Muscle of back (tissue), 11 donors: ENCODE results near the gene EML6. TPM values are rescaled to one million over a fixed set of nuclear protein-coding genes. Genes with fewer than 3 reads are reported as not detected.

ENCODE experiments used
- DNase-seq, 3 donors: peaks; one replicate each; pipeline versions ENCODE4 v3.0.0 to v3.0.0-alpha.2; 2013
- polyA plus RNA-seq, 10 donors: library from polyadenylated mRNA; unstranded; fragments of 120-200 nt; gene quantifications; one replicate each; pipeline ENCODE4 v1.2.1, GENCODE V29; 2013; ENCODE audit not compliant: insufficient read length in 10 of 10

Gene EML6
- polyA plus RNA-seq, 10 donors = 10.8 to 66.7 (median 38.1) TPM

DNA sequence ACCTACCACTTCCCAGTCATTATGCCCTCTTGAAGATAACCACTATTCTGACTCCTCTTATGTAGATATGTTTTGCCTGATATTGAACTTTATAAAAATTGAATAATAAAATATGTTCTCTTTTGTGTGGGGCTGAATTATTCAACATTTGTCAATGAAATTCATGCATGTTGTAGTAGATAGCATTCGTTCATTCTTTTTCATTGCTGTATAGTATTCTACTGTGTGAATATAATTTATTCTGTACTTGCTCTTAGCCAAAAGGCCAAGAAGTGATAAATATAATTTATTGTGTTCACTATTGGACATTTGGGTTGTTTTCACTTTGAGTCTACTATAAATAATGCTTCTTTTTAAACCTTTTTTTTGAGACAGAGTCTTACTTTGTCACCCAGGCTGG is 29.0 kb downstream of the EML6 start:
- no peak for DNase-seq

GRCh38 chr2:54755641-54756326 is 32.3 kb downstream of the EML6 start:
- DNase-seq = no peak

- DNase-seq = peak in 1 of 3 donors; percentile 5
These were observed 34.0 kb downstream of the EML6 start for GRCh38 chr2:54757500-54757899.

DNA sequence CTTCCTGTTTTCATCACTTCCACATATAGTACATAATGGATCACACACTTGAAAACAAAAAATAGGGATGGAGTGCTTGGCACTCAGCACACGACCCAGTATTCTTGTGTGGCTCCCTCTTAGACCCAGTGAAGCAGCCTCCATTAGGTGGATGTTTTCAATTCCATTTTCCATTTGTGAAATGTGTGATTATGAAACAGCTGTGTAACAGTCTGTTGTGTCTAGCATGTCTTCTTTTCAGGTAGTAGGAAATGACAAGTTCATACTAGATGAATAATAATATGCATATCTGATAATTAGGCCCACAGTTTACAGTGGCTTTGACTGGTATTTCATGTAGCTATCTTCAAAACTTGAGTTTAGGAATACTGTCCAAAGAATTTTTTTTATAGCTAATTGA is 35.5 kb downstream of the EML6 start:
- DNase-seq = no peak

GRCh38 chr2:54760310-54760709 is 36.8 kb downstream of the EML6 start:
- no peak for DNase-seq

DNA sequence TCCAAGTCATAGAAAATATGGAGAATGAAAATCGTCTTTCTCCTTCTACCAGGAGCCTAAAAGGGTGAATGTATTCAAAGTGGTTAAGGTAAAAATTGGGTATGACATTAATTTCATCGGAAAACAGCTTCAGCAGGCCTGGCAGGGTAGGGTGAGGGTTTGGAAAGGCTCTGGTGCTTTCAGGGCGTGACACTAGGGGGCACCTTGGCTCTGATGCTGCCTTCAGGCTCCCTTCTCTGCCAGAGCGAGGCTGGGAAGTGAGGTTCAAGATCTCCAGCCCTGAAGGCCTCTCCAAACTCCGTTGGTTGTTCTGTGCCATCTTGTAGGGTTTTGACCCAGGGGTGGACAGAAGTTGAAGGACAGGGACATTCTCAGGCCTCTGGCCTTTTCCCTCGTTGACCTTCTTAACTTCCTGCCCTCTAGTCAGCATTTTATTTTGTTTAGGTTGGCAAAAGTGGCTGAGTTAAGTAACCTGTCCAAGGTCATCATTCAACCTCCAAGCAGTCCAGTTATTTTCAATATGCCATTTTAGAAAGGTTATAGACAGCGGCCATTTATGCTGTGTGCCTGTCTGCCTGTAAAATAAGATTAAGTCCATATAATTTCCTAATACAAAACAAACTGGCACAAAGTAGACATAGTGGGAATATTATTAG is 40.3 kb downstream of the EML6 start:
- DNase-seq = no peak

DNA sequence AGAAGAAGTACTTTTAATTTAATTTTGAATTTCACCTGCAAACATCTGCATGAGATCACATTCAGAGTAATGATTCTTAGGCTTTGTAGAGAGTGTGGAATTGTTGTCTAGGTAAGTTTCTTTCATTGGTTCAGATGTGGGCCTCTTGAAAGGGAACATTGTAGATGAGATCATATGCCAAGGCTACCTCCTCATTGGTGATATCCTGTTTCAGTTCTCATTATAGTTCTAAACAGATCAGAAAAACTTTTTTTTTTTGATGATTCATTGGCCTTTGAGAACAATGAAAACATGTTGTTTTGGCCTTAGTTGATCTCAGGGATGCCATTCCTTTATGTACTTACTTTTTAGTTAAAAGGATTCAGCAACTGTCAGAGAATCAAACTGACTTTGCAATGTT is 44.5 kb downstream of the EML6 start:
- no peak for DNase-seq

GRCh38 chr2:54768772-54769428 is 45.4 kb downstream of the EML6 start:
- peak in 2 of 3 donors; percentile 26 to 40 for DNase-seq

DNA sequence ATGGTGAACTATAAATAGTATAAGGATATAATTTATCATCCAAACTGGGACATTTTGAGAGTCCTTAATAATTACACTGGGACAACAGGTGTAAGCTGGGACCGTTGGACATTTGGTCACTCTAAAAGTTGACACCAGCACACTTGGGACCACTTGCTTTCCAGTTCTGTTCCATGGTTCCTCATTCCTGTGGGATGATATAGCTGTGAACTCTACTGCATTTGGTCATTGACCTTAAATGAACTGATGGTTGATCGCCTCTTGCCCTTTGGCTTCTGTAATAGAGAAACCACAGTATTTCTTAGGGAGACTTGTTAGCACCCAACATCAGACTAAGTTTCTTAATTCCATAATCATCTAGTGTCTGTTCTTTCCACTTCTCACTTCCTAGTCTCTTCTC is 46.7 kb downstream of the EML6 start:
- no peak for DNase-seq

- DNase-seq = no peak
These were observed 47.2 kb downstream of the EML6 start for GRCh38 chr2:54770676-54771075.

DNA sequence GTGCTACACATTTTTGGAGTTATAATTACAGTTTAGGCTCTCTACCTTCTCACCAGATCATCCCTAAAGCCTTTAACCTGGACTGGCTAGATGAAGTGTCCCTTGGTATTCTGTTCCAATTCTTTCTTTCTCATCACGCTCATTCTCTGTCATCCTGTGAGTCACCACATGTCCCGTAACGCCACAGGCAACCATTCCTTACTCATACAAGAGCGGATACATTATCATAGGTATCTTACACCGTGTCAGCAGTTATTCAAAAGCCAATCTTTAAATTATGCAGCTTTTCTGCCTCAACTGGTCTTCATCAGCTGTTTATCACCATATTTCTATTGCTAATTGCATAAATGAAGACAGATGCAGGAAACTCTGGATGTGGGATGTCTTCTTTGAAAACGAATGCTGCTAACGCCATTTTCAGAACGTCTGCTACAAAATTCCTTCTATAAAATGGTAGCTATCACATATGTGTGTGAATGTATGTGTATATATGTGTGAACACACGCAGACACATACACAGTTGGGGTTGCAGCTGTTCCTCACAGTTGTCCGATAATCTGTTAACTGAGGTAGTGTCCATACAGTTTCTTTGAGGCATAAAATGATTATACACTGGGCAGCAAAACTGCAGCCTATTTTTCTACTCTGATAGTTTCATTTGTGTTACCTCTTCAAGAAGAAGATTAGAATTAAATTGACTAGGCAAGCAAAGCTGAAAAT is 47.9 kb downstream of the EML6 start:
- DNase-seq = no peak

DNA sequence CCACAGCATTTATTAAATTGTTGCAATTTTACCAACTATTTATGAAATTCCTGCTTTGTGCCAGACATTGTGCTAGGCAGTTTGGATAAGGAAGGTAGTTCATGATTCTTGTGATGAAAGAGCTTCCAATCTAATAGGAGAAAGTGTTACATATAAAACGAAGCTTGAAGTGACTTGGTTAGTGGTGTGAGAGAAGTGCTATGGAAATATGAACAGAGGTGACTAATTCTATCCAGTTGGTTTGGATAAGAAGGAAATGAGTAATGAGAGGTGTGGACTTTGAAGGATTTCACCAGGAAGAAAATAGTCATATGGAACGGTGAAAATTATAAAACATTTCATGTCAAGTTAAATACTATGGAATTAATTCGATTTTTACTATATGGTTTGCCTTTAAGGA is 48.6 kb downstream of the EML6 start:
- peak in 1 of 3 donors; percentile 32 for DNase-seq

GRCh38 chr2:54772531-54772930 is 49.1 kb downstream of the EML6 start:
- no peak for DNase-seq

- no peak for DNase-seq
These were observed 49.8 kb downstream of the EML6 start for GRCh38 chr2:54773233-54773632.

DNA sequence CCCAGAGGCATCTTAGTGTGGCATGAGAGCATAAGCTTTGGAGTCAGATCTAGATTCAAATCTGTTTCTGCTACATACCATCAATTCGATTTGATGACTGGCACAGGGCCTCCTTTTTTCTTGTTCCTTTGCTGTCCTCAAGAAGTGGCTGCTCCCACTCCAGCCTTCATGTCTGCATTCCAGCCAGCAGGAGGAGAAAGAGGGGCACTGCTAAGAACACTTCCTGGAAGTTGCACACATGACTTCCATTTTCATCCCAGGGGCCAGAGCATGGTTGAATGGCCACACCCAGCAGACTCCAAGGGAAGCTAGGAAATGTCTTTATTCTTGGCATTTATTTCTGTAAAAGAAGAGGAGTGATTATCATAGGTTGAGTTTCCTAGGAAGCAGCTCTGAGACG is 50.4 kb downstream of the EML6 start:
- no peak for DNase-seq

DNA sequence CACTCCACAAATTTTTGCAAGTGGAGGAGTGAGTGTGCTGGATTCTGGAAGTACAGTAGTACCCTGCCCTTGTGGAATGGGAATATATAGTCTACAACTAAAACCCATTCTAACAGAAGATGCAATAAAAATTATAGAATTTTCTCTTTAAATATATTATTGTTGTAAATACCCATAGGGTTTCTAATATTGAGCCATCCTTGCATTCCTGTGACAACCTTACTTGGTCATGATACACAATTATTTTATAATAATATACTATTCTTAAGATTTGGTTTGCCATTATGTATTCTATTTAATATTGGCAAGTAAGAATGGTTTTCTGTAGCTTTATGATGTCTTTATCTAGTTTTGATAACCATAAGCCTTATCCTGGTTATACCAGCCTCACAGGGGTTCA is 52.2 kb downstream of the EML6 start:
- DNase-seq = no peak

DNA sequence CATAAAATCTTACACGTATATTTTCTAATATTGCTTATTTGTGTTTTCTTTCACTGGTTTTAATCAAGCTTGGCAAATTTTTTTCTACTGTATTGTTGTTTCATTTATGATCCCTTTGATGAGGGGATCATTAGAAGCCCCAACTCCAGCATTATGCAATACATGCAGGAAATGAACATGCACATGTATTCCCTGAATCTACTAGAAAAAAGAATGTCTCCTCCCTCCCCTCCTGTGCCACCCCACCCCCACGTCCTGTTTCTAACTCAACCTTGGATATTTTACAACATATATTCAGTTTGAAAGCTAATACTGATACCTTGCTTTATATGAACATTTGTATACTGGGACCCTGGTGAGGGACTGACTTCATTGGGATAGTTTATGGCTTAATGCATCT is 53.0 kb downstream of the EML6 start:
- no peak for DNase-seq

DNA sequence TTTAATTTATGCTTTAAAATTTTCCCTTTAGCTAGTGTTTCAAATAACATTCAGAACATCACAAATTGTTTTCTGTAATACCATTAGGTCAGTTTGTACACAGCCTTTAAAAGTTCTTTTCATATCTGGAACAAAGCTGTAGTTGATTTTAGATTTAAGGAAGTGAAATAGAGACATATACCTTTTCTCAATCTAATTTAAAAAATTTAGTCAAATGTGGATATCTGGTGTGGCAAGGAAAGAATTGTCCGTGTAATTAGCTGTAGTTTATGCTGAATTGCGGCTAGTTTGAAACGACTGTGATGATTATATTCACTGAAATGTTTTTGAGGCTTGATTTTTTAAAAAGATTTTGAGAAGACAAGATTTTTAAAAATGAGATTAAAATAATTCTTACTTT is 59.9 kb downstream of the EML6 start:
- no peak for DNase-seq

DNA sequence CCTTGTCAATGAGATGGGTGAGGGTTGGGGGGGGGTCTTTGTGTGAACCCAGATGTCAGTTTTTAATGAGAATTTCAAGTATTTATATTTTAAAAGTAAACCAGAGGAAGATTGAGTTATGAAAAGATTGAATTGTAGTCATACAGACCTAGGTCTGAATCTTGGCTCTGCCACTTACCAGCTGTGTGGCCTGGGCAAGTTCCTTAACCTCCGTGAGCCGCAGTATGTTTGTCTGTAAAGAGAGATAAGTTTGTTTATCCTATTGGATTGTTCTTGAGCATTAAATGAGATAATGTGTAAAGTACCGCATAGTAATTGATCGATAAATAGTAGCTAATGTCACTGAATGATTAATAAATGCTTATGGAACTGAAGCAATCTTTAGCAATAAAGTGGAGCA is 63.8 kb downstream of the EML6 start:
- DNase-seq = no peak

DNA sequence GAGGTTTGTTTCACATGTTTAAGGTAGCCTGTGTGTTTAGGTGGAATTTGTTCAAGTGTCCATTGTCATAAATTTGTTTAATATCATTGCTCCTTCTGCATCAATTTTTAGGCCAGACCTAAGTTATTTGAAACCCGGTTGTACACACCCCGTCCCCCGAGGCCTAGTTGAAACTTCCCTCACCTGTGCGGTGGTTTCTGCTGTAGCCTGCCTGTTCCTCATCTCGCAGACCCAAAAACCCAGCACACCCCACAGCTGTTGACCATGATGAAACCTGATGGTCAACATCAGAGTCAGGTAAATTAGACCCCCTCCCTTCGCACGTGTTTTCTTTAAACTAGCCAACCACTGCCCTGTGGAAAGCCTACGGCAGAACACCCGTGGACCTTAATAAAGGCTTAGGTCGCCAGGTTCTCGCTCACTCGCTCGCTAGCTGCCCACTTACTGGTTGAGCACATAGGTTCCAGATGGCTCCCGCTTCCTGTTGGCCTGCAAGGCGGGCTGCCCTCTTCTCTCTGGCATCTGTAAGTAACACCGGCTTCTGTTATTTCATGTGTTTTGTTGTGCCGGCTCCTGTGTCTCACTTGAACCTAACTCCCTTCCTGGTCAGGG is 64.4 kb downstream of the EML6 start:
- no peak for DNase-seq

DNA sequence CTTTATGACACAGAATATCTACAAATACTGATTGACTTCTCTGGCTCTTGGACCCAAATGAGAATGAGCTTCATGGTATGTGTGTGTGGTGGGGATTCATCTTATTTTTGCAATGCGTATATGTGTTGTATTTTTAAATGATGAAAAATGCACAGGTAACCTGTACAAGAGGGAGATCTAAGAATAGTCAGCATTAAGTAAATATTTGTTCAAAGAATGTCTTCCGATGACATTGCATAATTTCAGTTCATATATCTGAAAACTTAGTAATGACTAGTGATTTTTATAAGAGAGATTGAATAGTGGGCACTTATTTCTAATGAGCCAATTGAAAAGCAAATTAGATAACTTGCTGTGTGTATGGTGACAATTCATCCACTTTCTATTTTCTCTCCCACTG is 66.4 kb downstream of the EML6 start:
- DNase-seq = no peak

- DNase-seq = no peak
These were observed 68.4 kb downstream of the EML6 start for GRCh38 chr2:54791831-54792230.
